Amygdala (tissue), 56 donors: Measurements from ENCODE around the gene CELA3B.
"Not testable (repeated sequence)": the region's sequence is repeated elsewhere in the genome, so short reads cannot be mapped to it uniquely, and the experiment has no call there.

Source experiments
- DNase-seq, 56 donors: peaks; one replicate each; lab custom pipeline; 2025; lab: John Stamatoyannopoulos, UW

The CELA3B gene

DNA sequence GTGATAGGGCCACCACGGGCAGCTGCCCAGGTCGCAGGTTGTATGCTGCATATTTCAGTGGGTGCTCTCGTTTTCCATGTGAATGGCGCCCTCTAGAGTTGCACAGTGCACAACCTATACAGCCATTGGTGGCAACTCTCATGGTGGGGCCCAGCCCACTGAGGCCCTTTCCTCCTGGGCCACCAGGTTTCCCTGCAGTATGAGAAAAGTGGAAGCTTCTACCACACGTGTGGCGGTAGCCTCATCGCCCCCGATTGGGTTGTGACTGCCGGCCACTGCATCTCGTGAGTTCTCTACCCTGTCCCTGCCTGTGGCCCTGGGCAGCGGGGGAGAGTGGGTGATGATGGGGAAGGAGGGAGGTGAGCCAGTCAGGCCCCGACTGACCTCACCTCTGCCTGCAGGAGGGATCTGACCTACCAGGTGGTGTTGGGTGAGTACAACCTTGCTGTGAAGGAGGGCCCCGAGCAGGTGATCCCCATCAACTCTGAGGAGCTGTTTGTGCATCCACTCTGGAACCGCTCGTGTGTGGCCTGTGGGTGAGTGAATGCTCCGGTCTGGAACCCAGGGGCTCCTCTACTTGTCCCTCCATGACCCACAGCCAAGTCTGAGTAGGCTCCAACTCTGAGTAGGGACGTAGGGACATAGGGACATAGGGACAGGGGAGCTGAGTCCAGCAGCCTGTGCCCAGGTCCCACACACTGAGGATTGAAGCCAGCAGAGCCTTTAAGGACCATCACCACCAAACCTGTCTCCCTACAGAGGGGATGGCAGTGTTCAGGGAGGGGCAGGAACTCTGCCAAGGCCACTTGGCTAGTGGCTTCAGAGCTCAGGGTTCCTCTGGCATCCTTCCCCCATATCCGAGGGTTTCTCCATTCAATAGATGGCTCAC lies 28.7 kb downstream of the CELA3B start:
- DNase-seq = peak in 3 of 56 donors; percentile 2 to 16 (median 2)

DNA sequence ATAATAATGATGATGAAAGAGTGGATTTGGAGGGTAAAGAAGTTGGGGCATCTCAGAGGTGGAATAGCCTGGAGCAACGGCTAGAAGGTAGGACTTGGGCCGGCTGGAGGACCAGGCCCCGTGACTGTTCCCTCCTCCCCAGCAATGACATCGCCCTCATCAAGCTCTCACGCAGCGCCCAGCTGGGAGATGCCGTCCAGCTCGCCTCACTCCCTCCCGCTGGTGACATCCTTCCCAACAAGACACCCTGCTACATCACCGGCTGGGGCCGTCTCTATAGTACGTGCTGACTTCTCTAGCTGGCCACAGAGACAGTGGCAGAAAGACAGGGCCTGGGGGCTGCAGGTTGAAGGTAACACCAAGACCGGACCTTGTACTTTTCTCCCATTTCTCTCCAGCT lies 29.9 kb downstream of the CELA3B start:
- DNase-seq = not testable (repeated sequence)

DNA sequence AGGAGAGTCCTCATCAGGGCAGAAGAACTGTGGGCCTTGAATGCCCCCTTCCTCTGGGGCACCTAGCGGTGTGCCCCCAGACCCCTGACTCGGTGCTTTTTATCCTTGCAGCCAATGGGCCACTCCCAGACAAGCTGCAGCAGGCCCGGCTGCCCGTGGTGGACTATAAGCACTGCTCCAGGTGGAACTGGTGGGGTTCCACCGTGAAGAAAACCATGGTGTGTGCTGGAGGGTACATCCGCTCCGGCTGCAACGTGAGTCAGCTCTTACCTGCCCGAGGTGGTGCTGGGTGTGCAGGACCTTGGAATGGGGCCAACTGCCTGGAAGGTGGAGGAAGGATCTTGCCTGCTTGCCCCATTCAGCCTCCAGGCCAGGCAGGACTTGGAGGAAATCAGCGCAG lies 30.4 kb downstream of the CELA3B start:
- not testable (repeated sequence) for DNase-seq

DNA sequence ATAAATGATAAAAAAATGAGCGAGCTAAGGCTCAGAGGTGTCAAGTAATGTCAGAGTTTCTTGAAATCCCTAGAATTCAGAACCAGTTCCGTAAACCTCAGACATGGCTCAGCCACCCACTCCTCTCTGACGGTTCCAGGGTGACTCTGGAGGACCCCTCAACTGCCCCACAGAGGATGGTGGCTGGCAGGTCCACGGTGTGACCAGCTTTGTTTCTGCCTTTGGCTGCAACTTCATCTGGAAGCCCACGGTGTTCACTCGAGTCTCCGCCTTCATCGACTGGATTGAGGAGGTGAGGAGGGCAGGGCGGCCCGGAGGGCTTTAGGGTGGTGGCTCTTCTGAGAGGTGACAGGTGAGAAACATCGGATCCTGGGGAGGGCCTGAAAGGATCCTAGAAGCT lies 32.7 kb downstream of the CELA3B start:
- not testable (repeated sequence) for DNase-seq

DNA sequence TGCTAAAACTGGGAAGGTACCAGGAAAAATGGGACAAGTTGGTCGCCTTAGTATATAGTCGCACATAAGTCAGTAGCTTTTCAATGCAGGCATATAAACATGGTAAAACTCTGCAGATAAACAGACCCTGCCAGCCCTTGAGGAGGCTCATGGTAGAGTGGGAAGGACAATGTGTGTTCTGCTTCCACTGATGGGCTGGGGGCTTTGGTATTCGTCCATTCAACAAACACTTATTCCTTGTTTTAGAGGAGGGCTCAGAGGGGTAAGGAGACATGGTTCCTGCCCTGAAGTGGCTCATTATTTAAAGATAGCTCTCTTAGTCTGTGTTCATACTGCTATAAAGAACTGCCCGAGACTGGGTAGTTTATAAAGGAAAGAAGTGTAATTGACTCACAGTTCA lies 35.9 kb downstream of the CELA3B start:
- DNase-seq = not testable (repeated sequence)

DNA sequence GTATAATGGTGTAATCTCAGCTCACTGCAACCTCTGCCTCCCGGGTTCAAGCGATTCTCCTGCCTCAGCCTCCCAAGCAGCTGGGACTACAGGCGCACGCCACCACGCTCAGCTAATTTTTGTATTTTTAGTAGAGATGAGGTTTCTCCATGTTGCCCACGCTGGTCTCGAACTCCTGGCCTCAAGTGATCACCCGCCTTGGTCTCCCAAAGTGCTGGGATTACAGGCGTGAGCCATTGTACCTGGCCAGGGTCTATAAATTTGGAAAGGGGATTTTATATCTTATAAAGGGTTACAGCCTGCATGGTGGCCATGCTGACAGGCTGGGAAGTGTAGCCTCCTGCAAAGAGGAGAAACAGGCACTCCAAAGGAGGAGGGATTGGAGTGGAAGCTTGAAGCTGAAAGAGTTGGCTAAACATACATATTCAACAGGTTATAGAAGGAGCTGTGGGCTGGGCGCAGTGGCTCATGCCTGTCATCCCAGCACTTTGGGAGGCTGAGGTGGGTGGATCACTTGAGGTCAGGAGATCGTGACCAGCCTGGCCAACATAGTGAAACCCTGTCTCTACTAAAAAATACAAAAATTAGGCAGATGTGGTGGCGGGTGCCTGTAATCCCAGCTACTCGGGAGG lies 37.9 kb downstream of the CELA3B start:
- not testable (repeated sequence) for DNase-seq

DNA sequence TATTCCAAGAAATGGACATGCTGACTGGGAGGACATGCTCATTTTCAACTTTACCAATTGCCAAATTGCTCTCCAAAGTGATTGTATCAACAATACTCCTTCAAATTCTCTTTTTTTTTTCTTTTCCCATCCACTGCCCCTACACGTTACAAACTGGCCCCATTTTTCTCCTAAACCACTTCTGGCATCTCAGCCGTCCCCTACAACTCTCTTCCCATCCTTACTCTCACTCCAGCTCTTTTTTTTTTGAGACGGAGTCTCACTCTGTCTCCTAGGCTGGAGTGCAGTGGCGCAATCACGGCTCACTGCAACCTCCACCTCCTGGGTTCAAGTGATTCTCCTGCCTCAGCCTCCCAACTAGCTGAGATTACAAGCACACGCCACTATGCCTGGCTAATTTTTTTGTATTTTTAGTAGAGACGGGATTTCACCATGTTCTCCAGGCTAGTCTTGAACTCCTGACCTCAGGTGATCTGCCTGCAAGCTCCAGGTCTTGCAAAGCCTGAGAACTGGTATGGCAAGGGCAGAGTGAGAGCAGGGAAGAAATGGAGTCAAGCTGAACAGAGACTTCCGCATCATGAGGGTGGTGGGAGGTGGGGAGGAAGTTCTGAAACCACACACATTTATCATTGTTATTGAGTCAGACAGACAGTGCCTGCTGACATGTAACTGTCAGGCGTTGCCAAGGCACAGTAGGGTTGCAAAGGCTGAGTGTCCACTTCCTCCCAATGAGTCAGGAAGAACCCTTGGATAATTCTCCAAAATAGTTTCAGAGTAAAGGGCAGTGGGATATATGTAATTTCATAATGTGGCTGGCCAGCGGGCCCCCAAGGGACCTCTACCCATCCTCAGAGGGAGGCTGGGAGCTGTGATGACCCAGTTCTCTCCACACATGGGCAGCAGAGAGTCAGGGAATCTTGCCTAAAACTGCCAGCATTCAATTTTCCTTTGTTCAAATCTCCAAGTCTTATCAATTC lies 42.0 kb downstream of the CELA3B start:
- peak in 2 of 56 donors; percentile 2 to 16 for DNase-seq

DNA sequence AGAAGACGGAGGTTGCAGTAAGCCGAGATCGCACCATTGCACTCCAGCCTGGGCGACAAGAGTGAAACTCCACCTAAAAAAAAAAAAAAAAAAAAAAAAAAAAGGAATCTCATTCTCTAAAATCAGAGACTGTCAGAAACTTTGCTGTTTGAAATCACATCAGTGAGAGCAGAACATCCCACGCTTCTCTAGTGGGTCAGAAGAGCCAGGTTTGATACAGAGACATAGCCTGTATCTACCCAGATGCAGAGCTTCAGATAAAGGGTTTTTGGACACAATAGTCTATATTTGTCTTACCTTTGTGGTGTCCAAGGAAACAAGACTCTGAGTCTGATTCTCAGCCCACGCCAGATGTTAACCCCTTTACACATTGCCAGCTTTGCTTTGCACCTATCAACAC lies 44.2 kb downstream of the CELA3B start:
- no peak for DNase-seq

DNA sequence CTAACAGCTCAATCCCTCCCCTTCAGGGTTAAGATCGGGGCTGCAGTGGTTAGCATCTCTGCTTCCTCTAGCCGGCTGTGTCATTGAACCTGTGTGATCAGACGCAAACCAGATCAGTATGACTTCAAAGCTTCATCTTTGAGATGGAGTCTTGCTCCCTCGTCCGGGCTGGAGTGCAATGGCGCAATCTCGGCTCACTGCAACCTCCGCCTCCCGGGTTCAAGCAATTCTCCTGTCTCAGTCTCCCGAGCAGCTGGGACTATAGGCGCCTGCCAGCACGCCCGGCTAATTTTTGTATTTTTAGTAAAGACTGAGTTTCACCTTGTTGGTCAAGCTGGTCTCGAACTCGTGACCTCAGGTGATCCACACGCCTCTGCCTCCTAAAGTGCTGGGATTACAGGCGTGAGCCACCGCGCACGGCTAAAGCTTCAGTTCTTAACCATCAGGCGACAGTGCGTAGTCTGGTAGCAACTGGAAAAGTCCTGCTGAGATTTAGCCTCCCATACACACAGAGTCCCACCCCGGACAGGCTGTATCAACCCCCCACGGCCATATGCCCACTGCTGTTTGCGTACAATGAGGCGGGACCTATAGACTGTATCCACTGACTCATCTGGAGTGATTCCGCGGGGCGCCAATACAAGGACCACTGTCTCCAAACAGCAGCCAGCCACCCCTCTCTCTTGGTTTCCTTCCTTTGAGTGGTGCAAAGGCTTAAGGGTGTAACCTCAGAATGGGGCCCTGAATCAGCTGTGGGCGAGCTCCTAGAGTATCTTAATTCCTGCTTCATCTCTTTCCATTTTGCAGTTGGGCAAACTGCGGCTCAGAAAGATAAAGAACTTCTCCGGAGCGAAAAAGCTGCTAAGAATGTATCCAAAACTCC lies 47.9 kb downstream of the CELA3B start:
- DNase-seq = peak in 35 of 56 donors; percentile 31 to 81 (median 57)

DNA sequence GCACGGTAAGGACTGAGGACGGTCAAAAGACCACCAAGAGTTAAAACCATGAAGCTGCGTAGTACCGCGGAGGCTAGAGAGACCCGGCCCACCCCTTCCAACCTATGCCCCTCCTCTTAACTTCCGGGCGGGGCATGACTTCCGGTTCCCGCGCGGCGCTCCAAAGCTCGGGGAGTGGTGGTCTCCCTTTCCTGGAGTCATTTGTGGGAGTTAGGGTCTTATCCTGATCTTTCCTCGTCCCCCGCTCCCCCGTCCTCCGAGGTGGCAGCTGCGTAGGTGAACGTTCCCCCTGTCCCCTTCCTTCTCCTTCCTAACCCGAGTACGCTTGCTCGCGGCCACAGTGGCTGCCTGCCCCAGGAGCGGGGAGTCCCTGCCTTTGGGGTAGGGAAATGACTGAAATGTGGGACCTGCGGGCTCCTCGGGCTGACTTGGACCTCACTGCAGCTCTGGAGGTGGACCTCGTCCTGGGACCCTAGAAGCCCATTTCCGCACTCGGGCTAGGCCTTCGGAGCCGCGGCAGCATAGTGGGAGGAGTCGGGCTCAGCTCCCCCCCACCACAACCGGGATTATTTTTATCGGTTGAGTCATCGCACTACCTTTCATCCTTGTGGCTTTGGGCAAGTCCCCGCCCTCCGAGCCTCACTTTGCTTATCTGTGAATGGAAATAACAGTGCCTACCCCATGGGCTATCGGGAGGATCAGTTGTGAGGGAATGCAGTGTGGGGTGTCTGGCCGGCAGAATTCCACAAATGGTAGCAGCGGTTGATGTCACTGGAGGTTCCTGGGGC lies 48.7 kb downstream of the CELA3B start:
- DNase-seq = peak in 55 of 56 donors; percentile 29 to 92 (median 79)

DNA sequence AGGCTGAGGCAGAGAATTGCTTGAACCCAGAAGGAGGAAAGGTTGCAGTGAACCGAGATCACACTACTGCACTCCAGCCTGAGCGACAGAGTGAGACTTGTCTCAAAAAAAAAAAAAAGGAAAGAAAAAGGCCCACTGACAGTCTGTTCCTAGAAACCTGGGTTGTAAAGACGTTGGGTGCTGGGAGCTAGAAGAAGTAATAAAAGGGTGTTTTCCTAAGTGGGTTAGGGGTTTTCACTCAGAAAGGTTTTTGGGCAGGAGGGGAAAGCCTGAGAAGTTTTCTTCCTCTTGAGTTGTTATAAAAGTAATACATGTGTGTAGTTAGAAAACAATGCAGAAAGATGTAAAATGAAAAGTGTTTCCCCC lies 50.1 kb downstream of the CELA3B start:
- DNase-seq = no peak

DNA sequence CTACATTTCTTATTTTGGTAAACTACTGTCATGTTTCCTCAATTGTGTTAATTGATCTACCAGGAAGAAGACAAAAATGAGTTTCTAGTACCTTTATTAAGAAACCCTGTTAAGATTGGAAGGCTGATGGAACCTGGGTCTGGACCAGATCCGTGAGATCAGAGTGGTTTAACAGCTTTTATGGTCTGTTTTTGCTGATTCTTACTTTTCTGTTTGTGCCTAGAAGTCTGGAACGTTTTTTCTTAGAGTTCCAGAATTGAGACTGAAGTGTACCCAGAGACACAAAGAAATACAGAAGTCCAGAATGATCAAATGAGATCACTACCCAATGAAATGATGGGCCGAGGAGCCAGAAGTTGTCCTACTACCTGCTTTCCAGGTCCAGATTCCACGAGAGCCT lies 53.2 kb downstream of the CELA3B start:
- no peak for DNase-seq

DNA sequence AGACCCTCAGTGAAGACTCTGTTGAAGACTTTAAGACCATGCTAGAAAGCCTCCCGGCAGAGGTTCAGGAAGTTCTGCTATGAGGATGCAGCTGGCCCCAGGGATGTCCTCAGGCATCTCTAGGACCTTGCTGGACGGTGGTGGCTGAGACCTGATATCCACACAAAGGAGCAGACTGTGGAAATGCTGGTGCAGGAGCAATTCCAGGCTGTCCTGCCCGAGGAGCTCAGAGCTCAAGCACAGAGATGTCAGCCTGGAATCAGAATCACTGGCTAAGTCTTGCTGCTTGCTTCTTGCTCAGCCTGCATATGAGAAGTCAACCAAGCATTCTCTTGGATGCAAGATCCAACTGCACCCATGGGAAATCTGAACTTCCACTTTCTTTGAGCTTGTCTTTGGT lies 53.7 kb downstream of the CELA3B start:
- DNase-seq = no peak

DNA sequence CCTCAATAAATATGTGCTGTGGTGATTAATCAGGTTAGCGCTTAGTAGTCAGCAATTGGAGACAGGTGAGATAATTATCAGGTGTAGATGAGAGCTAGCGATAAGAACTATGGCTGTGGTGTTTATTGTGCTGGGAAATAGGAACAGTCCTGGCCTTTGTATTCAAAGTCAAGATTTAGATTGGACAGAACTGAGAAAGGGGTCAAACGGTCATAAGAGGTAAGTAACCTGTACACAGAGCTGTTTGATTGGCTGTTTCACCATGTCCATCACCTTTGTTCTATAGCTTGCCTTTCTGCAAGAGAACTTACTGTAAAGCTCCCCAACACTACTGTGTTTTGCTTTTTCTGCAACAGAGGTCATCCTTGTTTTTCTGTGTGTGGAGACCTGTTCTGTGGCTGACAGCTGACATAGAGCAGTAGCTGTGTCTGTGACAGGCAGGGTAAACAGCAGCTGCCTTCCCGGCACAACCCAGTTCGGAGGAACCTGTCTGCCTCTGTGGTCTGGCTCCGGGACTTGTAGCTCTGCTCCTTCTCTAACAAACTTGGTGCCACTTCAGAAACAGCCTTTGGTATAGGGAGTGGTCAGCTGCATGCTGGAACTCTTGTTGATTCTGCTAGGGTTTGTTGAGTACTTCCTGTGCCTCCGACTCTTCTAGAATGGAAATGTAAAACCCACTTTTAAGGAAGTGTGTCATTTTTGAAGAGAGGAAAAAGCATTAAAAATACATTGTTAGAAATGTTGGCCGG lies 54.6 kb downstream of the CELA3B start:
- no peak for DNase-seq

DNA sequence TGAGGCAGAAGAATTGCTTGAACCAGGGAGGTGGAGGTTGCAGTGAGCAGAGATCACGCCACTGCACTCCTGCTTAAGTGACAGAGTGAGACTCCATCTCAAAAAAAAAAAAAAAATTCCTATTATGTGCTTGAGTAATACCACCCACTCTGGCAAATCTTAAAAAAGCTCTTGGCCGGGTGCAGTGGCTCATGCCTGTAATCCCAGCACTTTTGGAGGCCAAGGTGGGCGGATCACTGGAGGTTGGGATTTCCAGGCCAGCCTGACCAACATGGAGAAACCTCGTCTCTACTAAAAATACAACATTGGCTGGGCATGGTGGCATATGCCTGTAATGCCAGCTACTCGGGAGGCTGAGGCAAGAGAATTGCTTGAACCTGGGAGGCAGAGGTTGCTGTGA lies 58.0 kb downstream of the CELA3B start:
- DNase-seq = not testable (repeated sequence)

DNA sequence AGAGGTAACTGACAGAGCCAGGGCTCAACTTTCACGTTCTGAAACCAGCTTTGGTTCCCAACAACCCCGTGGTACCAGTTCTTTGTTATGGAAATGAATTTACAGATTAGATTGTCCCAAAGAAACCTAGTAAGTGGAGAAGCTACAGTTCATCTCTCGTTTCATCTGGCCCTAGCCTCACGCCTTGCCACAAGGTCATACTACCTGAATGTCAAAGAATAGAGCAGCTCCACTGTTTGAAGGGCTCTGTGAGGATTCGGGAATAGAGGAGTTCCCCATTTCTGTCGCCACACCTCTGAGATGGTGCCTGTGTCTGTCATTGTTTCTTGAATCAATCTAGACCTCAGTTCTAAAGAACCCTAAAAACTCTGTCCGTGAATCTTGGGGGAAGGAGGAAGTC lies 60.7 kb downstream of the CELA3B start:
- DNase-seq = no peak

DNA sequence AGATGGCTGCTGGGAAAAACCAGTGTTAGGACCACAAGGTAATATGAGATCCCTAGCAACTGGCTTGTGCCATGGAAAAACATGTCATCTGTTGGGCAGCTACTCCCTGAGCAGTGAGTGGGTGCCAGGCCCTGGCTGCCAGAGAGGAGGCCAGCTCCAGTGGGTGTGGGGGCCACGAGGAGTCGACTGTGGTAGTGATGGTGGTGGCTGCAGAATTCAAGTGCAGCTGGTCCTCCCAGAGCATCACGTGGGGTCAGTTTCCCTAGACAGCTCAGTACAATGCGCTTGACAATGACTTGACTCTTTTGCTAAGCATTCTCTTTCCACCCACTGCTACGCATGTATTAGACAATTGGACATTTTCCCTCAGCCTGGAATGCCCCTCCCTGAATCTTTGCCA lies 61.2 kb downstream of the CELA3B start:
- peak in 28 of 56 donors; percentile 11 to 59 (median 34) for DNase-seq
